Vagina (tissue), 2 donors: ENCODE data around the gene IRF6. TPM values are rescaled to one million over a fixed set of nuclear protein-coding genes. Genes with fewer than 3 reads are reported as not detected.

ENCODE experiments used
- DNase-seq, 2 donors: peaks; one replicate each; pipeline ENCODE4 v3.0.0-alpha.2; 2017; ENCODE audit errors: extremely low spot score in 2 of 2
- H3K27ac ChIP-seq: fragments of 200-600 bp; sonication (generic); one replicate; pipeline ENCODE4 v1.5.1; 2019
- H3K27me3 ChIP-seq: fragments of 200-600 bp; sonication (generic); one replicate; pipeline ENCODE4 v1.5.1; 2019
- H3K36me3 ChIP-seq, 2 donors: fragments of 200-600 bp; sonication (generic); one replicate each; pipeline ENCODE4 v1.5.1; 2017 to 2019
- H3K4me1 ChIP-seq: fragments of 200-600 bp; sonication (generic); one replicate; pipeline ENCODE4 v1.5.1; 2019
- H3K4me3 ChIP-seq, 2 donors: fragments of 200-600 bp; sonication (generic); 1 replicate in 1 of 2; 2 replicates in 1 of 2; pipeline ENCODE4 v1.5.1; 2016 to 2019
- H3K9me3 ChIP-seq: fragments of 200-600 bp; sonication (generic); one replicate; pipeline ENCODE4 v1.5.1; 2019
- POLR2A ChIP-seq, 2 donors: fragments of 450-650 bp; IDR thresholded peaks; one replicate each; pipeline ENCODE4 v1.6.1; 2017; ENCODE audit warnings: antibody characterized with exemption in 2 of 2, mild to moderate bottlenecking in 2 of 2, moderate library complexity in 2 of 2
- POLR2AphosphoS5 ChIP-seq, 2 donors: sonication (generic); formaldehyde crosslinking; IDR thresholded peaks; one replicate each; pipeline ENCODE4 v1.9.0; 2017; ENCODE audit warnings: antibody characterized with exemption in 2 of 2, mild to moderate bottlenecking in 2 of 2, low read depth in 1 of 2; ENCODE audit not compliant: insufficient read depth in 1 of 2
- intact Hi-C: fragments of 100-400 bp; cut with DNase I; formaldehyde crosslinking; loops from one replicate; pipeline ENCODE4 v1.15.1; 2023
- total RNA-seq: library from RNA; depleted of rRNA; stranded (reverse); fragments of >200 nt; gene quantifications from one replicate; pipeline ENCODE4 v1.2.3, GENCODE V29; 2016
- TF ChIP-seq, protein P1 (sequence below), 3 experiments: fragments of 450-650 bp in 2 of 3; fragments of 200-600 bp in 1 of 3; sonication (generic) in 1 of 3; IDR thresholded peaks; one replicate each; pipeline ENCODE4 v1.5.1; 2017 to 2019; ENCODE audit warnings: antibody characterized with exemption in 3 of 3, mild to moderate bottlenecking in 2 of 3, moderate library complexity in 2 of 3

IRF6 gene
- total RNA-seq, 1 donor from 2014 or later = 83.5 TPM

- peaks cover 0 to 56% of the 10 kb centered on the region in 2 donors for H3K36me3 ChIP-seq
- H3K4me1 ChIP-seq = peaks cover 25% of the 10 kb centered on the region
- DNase-seq = no peak
- no peak overlapping the region for H3K27ac ChIP-seq
- no peaks in the 10 kb centered on the region for H3K9me3 ChIP-seq
- intact Hi-C loops = no loop called here
- TF ChIP-seq, protein P1, sequence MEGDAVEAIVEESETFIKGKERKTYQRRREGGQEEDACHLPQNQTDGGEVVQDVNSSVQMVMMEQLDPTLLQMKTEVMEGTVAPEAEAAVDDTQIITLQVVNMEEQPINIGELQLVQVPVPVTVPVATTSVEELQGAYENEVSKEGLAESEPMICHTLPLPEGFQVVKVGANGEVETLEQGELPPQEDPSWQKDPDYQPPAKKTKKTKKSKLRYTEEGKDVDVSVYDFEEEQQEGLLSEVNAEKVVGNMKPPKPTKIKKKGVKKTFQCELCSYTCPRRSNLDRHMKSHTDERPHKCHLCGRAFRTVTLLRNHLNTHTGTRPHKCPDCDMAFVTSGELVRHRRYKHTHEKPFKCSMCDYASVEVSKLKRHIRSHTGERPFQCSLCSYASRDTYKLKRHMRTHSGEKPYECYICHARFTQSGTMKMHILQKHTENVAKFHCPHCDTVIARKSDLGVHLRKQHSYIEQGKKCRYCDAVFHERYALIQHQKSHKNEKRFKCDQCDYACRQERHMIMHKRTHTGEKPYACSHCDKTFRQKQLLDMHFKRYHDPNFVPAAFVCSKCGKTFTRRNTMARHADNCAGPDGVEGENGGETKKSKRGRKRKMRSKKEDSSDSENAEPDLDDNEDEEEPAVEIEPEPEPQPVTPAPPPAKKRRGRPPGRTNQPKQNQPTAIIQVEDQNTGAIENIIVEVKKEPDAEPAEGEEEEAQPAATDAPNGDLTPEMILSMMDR (IDR thresholded peaks at IDR 0.05) = no peak
- TF ChIP-seq POLR2AphosphoS5 (IDR thresholded peaks at IDR 0.05; ENCODE audit: insufficient read depth in 1 of 2, low read depth in 1 of 2) (no peak), POLR2A (IDR thresholded peaks at IDR 0.05) (no peak)
- H3K4me3 ChIP-seq = no peak overlapping the region
- H3K27me3 ChIP-seq = no peaks in the 10 kb centered on the region
Observed at GRCh38 chr1:209831615-209832014, 25.7 kb upstream of the IRF6 start.

DNA sequence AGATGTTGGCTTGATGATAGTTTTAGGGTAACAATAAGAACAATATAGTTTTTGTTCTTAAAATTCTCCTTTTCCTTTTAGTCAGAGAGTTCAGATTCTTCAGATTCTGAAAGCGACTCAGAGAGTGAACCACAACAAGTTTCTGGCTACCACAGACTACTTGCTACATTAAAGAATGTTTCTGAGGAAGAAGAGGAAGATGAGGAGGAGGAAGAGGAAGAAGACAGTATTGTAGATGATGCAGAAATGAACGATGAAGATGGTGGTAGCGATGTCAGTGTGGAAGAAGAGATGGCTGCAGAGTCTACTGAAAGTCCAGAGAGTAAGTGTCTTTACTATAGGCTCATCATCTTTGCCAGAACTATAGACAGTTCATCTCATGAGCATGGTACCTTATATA, 24.8 kb upstream of the IRF6 start:
- H3K9me3 ChIP-seq = no peaks in the 10 kb centered on the region
- TF ChIP-seq, protein P1 (IDR thresholded peaks at IDR 0.05) = no peak
- no peak for TF ChIP-seq POLR2A (IDR thresholded peaks at IDR 0.05)
- TF ChIP-seq POLR2AphosphoS5 (IDR thresholded peaks at IDR 0.05; ENCODE audit: insufficient read depth in 1 of 2, low read depth in 1 of 2) = no peak
- no peaks in the 10 kb centered on the region for H3K27me3 ChIP-seq
- no peak overlapping the region for H3K27ac ChIP-seq
- intact Hi-C loops = no loop called here
- H3K4me1 ChIP-seq = peaks cover 25% of the 10 kb centered on the region
- no peak for DNase-seq
- no peak overlapping the region for H3K4me3 ChIP-seq
- H3K36me3 ChIP-seq = peaks cover 0 to 48% of the 10 kb centered on the region in 2 donors

- Histone ChIP-seq H3K4me3 (no peak overlapping the region), H3K9me3 (no peaks in the 10 kb centered on the region), H3K4me1 (peaks cover 25% of the 10 kb centered on the region), H3K27ac (no peak overlapping the region), H3K27me3 (no peaks in the 10 kb centered on the region), H3K36me3 (peaks cover 0 to 39% of the 10 kb centered on the region in 2 donors)
- DNase-seq = no peak
- TF ChIP-seq POLR2AphosphoS5 (IDR thresholded peaks at IDR 0.05; ENCODE audit: insufficient read depth in 1 of 2, low read depth in 1 of 2) (no peak), POLR2A (IDR thresholded peaks at IDR 0.05) (no peak)
- TF ChIP-seq, protein P1 (IDR thresholded peaks at IDR 0.05) = no peak
- intact Hi-C loops = no loop called here
Observed at GRCh38 chr1:209829716-209830115, 23.8 kb upstream of the IRF6 start.

GRCh38 chr1:209827384-209828262, 21.7 kb upstream of the IRF6 start, which contains the start of gene UTP25:
UTP25 (plus strand) TSS chr1:209827972; CDS start chr1:209828064, 92 bp downstream.
- Histone ChIP-seq H3K27ac (peak within 1 kb of the TSS; percentile 66), H3K9me3 (no peaks in the 10 kb centered on the region), H3K4me1 (peaks cover 30% of the 10 kb centered on the region), H3K4me3 (peak within 1 kb of the TSS; percentile 76 to 84), H3K27me3 (no peaks in the 10 kb centered on the region), H3K36me3 (peaks cover 0 to 18% of the 10 kb centered on the region in 2 donors)
- DNase-seq = peak in 1 of 2 donors; percentile 97
- intact Hi-C loops = no loop called here
- TF ChIP-seq POLR2AphosphoS5 (IDR thresholded peaks at IDR 0.05; ENCODE audit: insufficient read depth in 1 of 2, low read depth in 1 of 2) = peak; percentile 81 to 98
- TF ChIP-seq POLR2A (IDR thresholded peaks at IDR 0.05) = no peak
- TF ChIP-seq, protein P1 (IDR thresholded peaks at IDR 0.05) = peak; percentile 45 to 84 (median 47)
